HL-60 (cell line): Measurements from ENCODE around the gene CPXM1.

Source experiments
- POLR2AphosphoS5 ChIP-seq: IDR thresholded peaks from 2 replicates; pipeline ENCODE4 v1.6.1; 2012; ENCODE audit warnings: low read depth
- TF ChIP-seq, protein P1 (sequence below): IDR thresholded peaks from one replicate; pipeline ENCODE4 v1.5.1; 2011; ENCODE audit warnings: low read length, control low read depth, inconsistent platforms; ENCODE audit not compliant: insufficient read depth
- TF ChIP-seq, protein P2 (sequence below): IDR thresholded peaks from 2 replicates; pipeline ENCODE4 v1.6.1; 2012; ENCODE audit warnings: low read depth; ENCODE audit not compliant: insufficient replicate concordance

DNA sequence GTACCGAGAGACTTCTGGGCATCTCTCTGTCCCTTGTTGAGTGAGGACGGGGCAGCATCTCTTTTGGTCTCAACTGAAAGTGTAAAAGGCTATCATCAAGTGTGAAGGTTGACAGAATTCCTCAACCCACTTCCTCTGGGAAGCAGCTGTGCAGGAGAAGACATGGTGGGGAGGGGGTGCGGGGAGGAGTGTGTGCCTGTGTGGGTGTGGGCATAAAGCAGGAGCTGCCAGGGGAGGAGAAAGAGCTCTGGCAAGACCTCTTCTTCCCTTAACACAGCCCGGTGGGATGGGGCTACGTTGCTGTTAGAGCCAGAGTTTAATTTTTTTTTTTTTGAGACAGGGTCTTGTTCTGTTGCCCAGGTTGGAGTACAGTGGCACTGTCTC is 31.8 kb downstream of the CPXM1 start:
- TF ChIP-seq, protein P1, sequence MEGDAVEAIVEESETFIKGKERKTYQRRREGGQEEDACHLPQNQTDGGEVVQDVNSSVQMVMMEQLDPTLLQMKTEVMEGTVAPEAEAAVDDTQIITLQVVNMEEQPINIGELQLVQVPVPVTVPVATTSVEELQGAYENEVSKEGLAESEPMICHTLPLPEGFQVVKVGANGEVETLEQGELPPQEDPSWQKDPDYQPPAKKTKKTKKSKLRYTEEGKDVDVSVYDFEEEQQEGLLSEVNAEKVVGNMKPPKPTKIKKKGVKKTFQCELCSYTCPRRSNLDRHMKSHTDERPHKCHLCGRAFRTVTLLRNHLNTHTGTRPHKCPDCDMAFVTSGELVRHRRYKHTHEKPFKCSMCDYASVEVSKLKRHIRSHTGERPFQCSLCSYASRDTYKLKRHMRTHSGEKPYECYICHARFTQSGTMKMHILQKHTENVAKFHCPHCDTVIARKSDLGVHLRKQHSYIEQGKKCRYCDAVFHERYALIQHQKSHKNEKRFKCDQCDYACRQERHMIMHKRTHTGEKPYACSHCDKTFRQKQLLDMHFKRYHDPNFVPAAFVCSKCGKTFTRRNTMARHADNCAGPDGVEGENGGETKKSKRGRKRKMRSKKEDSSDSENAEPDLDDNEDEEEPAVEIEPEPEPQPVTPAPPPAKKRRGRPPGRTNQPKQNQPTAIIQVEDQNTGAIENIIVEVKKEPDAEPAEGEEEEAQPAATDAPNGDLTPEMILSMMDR: no peak
- no peak for TF ChIP-seq POLR2AphosphoS5
- TF ChIP-seq, protein P2, sequence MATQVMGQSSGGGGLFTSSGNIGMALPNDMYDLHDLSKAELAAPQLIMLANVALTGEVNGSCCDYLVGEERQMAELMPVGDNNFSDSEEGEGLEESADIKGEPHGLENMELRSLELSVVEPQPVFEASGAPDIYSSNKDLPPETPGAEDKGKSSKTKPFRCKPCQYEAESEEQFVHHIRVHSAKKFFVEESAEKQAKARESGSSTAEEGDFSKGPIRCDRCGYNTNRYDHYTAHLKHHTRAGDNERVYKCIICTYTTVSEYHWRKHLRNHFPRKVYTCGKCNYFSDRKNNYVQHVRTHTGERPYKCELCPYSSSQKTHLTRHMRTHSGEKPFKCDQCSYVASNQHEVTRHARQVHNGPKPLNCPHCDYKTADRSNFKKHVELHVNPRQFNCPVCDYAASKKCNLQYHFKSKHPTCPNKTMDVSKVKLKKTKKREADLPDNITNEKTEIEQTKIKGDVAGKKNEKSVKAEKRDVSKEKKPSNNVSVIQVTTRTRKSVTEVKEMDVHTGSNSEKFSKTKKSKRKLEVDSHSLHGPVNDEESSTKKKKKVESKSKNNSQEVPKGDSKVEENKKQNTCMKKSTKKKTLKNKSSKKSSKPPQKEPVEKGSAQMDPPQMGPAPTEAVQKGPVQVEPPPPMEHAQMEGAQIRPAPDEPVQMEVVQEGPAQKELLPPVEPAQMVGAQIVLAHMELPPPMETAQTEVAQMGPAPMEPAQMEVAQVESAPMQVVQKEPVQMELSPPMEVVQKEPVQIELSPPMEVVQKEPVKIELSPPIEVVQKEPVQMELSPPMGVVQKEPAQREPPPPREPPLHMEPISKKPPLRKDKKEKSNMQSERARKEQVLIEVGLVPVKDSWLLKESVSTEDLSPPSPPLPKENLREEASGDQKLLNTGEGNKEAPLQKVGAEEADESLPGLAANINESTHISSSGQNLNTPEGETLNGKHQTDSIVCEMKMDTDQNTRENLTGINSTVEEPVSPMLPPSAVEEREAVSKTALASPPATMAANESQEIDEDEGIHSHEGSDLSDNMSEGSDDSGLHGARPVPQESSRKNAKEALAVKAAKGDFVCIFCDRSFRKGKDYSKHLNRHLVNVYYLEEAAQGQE: no peak
